ENCODE results near the gene NCBP2L.

GRCh38 chrX:107842715-107843400 lies 65.3 kb downstream of the NCBP2L start:
- TF ChIP-seq CTCF (conservative IDR thresholded peaks at IDR 0.05; ENCODE audit: low read length) (no peak), EZH2phosphoT487 (IDR thresholded peaks at IDR 0.05; ENCODE audit: borderline replicate concordance) (no peak)

Data from Loucy (cell line).